IPS-11a (cell line): ENCODE data around the gene ITGB3.

Source experiments
- H3K4me3 ChIP-seq: one replicate; pipeline ENCODE4 v1.5.1; 2013; ENCODE audit warnings: low read depth, low read length, control low read depth

Gene ITGB3

GRCh38 chr17:47295874-47296255 is 42.2 kb downstream of the ITGB3 start:
- no peak overlapping the region for H3K4me3 ChIP-seq

GRCh38 chr17:47297661-47298400 is 44.2 kb downstream of the ITGB3 start:
- H3K4me3 ChIP-seq: no peak overlapping the region

- no peak overlapping the region for H3K4me3 ChIP-seq
Observed at GRCh38 chr17:47298712-47299111, 45.1 kb downstream of the ITGB3 start.

GRCh38 chr17:47299239-47299910 is 45.7 kb downstream of the ITGB3 start:
- H3K4me3 ChIP-seq: no peak overlapping the region

GRCh38 chr17:47300718-47301117 is 47.1 kb downstream of the ITGB3 start:
- no peak overlapping the region for H3K4me3 ChIP-seq

GRCh38 chr17:47301161-47301560 is 47.5 kb downstream of the ITGB3 start:
- H3K4me3 ChIP-seq: no peak overlapping the region

GRCh38 chr17:47301831-47302230 is 48.2 kb downstream of the ITGB3 start:
- H3K4me3 ChIP-seq: no peak overlapping the region

- H3K4me3 ChIP-seq: no peak overlapping the region
Observed at GRCh38 chr17:47304186-47304585, 50.6 kb downstream of the ITGB3 start.

- no peak overlapping the region for H3K4me3 ChIP-seq
Observed at GRCh38 chr17:47305302-47305923, 51.8 kb downstream of the ITGB3 start.

GRCh38 chr17:47310186-47310733 is 56.6 kb downstream of the ITGB3 start:
- no peak overlapping the region for H3K4me3 ChIP-seq

GRCh38 chr17:47311420-47311819 is 57.8 kb downstream of the ITGB3 start:
- no peak overlapping the region for H3K4me3 ChIP-seq

GRCh38 chr17:47315451-47316266 is 62.0 kb downstream of the ITGB3 start:
- no peak overlapping the region for H3K4me3 ChIP-seq

GRCh38 chr17:47316311-47316710 is 62.7 kb downstream of the ITGB3 start:
- no peak overlapping the region for H3K4me3 ChIP-seq

GRCh38 chr17:47317119-47317518 is 63.5 kb downstream of the ITGB3 start:
- no peak overlapping the region for H3K4me3 ChIP-seq

- no peak overlapping the region for H3K4me3 ChIP-seq
Observed at GRCh38 chr17:47318197-47318918, 64.7 kb downstream of the ITGB3 start.

- no peak overlapping the region for H3K4me3 ChIP-seq
Observed at GRCh38 chr17:47320879-47321502, 67.4 kb downstream of the ITGB3 start.

- peak within 1 kb of the TSS; percentile 53 for H3K4me3 ChIP-seq
Observed at GRCh38 chr17:47323382-47324223, 70.0 kb downstream of the ITGB3 start, which contains the start of gene EFCAB13. Gene EFCAB13 (plus strand): TSS chr17:47323955. CDS start chr17:47328354, 4,399 bp downstream.

- peak overlapping the region; percentile 51 for H3K4me3 ChIP-seq
Observed at GRCh38 chr17:47324224-47325020, 70.8 kb downstream of the ITGB3 start.
